BJ (cell line): ENCODE results near the gene RHBDL2. TPM values are rescaled to one million over a fixed set of nuclear protein-coding genes. Genes with fewer than 3 reads are reported as not detected.
A peak's percentile ranks its signal among the peaks of the same experiment; 100 is the strongest.

Source experiments
- CTCF ChIA-PET: fragments of 350-600 bp; formaldehyde crosslinking; extraction: SDS; loops from one replicate; lab custom pipeline; 2021; ENCODE audit warnings: antibody characterized with exemption, inconsistent platforms; lab: Yijun Ruan, JAX
- POLR2A ChIA-PET: fragments of 300-600 bp; sonication (Branson Sonifier 250); formaldehyde crosslinking; extraction: SDS; loops from one replicate; lab custom pipeline; 2021; ENCODE audit warnings: antibody characterized with exemption; lab: Charles Lee
- DNase-seq: peaks from one replicate; pipeline ENCODE4 v3.0.0-alpha.2; 2011; ENCODE audit warnings: low read depth
- H3K27me3 ChIP-seq: 2 replicates; pipeline ENCODE4 v1.6.0; 2011; ENCODE audit warnings: low read length; ENCODE audit not compliant: control insufficient read depth, insufficient read depth
- H3K36me3 ChIP-seq: 2 replicates; pipeline ENCODE4 v1.5.1; 2011; ENCODE audit warnings: low read length; ENCODE audit not compliant: control insufficient read depth, insufficient read depth
- H3K4me3 ChIP-seq: 2 replicates; pipeline ENCODE4 v1.5.1; 2011; ENCODE audit warnings: low read depth, mild to moderate bottlenecking, control low read depth, low read length
- CTCF ChIP-seq: IDR thresholded peaks from 2 replicates; pipeline ENCODE4 v1.5.1; 2011; ENCODE audit warnings: low read depth, mild to moderate bottlenecking, control low read depth, inconsistent platforms, low read length, moderate library complexity; ENCODE audit not compliant: insufficient read depth
- polyA plus RNA-seq: library from polyadenylated mRNA; depleted of rRNA; stranded (reverse); fragments of >200 nt; gene quantifications from 2 replicates; pipeline ENCODE4 v1.2.3, GENCODE V29; 2011

Gene RHBDL2
- polyA plus RNA-seq, 1 experiment: 0.07 TPM

- Histone ChIP-seq H3K4me3 (no peak overlapping the region), H3K36me3 (no peaks in the 10 kb centered on the region), H3K27me3 (no peaks in the 10 kb centered on the region)
- ChIA-PET CTCF (interaction anchor here (1.3 kb wide), 1 partner anchor 13 kb away, joined by 4 read pairs; no protein-coding TSS in a partner anchor), POLR2A (no interaction called here)
- DNase-seq: no peak
- TF ChIP-seq CTCF: no peak
Observed at GRCh38 chr1:38875811-38876210, 65.8 kb downstream of the RHBDL2 start.

GRCh38 chr1:38873027-38873969 is 68.3 kb downstream of the RHBDL2 start, which contains the start of gene MYCBP:
Gene MYCBP (minus strand): TSS chr1:38873348. CDS start chr1:38873305, 43 bp downstream.
- ChIA-PET CTCF (no interaction called here), POLR2A (no interaction called here)
- 0 out of 2 replicates have a peak, but pooled peaks have one; percentile 1 for TF ChIP-seq CTCF
- Histone ChIP-seq H3K4me3 (peak within 1 kb of the TSS; percentile 56), H3K27me3 (no peaks in the 10 kb centered on the region), H3K36me3 (no peaks in the 10 kb centered on the region)
- DNase-seq: peak; percentile 77

GRCh38 chr1:38872401-38873026 is 69.1 kb downstream of the RHBDL2 start:
- ChIA-PET CTCF (interaction anchor here (0.7 kb wide), 1 partner anchor 24 kb away, joined by 4 read pairs; no protein-coding TSS in a partner anchor), POLR2A (no interaction called here)
- Histone ChIP-seq H3K27me3 (no peaks in the 10 kb centered on the region), H3K4me3 (peak overlapping the region; percentile 56), H3K36me3 (no peaks in the 10 kb centered on the region)
- no peak for DNase-seq
- no peak for TF ChIP-seq CTCF

GRCh38 chr1:38870996-38871395 is 70.6 kb downstream of the RHBDL2 start:
- TF ChIP-seq CTCF: no peak
- CTCF ChIA-PET: no interaction called here
- no peak for DNase-seq
- POLR2A ChIA-PET: no interaction called here
- H3K36me3 ChIP-seq: no peaks in the 10 kb centered on the region
- no peak overlapping the region for H3K4me3 ChIP-seq
- H3K27me3 ChIP-seq: no peaks in the 10 kb centered on the region

GRCh38 chr1:38867208-38867607 is 74.4 kb downstream of the RHBDL2 start:
- no peak for DNase-seq
- TF ChIP-seq CTCF: no peak
- H3K36me3 ChIP-seq: peaks cover 1% of the 10 kb centered on the region
- no peak overlapping the region for H3K4me3 ChIP-seq
- H3K27me3 ChIP-seq: no peaks in the 10 kb centered on the region
- ChIA-PET POLR2A (no interaction called here), CTCF (no interaction called here)
